GM23248 (cell line): Measurements from ENCODE around the gene SGF29.

ENCODE experiments used
- EZH2 ChIP-seq: fragments of 200-600 bp; sonication (generic); IDR thresholded peaks from 2 replicates; pipeline ENCODE4 v1.6.1; 2018; ENCODE audit warnings: antibody characterized with exemption, mild to moderate bottlenecking; ENCODE audit not compliant: insufficient read depth, poor library complexity, severe bottlenecking
- EZH2phosphoT487 ChIP-seq: fragments of 200-600 bp; sonication (generic); IDR thresholded peaks from 2 replicates; pipeline ENCODE4 v1.6.1; 2018; ENCODE audit warnings: antibody characterized with exemption, moderate library complexity, mild to moderate bottlenecking, low read depth; ENCODE audit not compliant: insufficient read depth

DNA sequence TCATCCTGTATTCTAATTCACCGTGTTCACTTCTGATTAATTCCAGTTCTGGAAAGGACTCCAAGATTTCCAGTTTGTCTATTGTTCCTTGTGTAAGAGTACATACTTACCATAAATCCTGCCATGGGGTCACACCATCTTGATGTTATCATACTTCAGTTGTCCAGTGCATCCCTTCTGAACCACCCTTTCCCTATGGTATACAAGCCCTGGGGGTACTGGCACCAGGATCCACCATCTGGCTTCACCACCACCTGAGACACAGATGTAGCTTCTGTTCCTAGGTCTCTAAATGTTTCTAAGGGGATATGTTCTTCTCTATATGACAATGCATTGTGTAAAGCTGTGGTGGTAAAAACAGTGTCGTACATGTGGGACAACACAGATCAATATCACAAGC, 21.2 kb downstream of the SGF29 start:
- TF ChIP-seq EZH2 (no peak), EZH2phosphoT487 (no peak)
